ENCODE results near the gene C2orf69.

C2orf69 gene

DNA sequence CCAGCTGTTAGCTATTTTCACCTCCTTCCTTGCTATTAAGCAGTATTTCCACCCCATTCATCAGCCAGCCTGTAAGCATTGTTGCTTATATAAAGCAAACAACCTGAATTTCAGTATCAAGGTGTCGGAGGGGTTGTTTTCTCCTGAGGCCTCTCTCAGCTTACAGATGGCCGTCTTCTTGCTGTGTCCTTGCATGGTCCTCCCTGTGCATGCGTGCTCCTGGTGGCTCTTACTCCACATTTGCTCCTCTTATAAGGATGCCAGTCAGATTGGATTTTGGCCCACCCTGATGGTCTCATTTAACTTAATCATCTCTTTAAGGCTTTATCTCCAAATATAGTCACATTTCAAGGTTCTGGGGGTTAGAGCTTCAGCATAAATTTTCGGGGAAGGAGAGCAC, 46.9 kb downstream of the C2orf69 start:
- H3K4me3 ChIP-seq (ENCODE audit: low read depth, low read length): no peak overlapping the region
- no peak for DNase-seq (ENCODE audit: low read depth)

DNA sequence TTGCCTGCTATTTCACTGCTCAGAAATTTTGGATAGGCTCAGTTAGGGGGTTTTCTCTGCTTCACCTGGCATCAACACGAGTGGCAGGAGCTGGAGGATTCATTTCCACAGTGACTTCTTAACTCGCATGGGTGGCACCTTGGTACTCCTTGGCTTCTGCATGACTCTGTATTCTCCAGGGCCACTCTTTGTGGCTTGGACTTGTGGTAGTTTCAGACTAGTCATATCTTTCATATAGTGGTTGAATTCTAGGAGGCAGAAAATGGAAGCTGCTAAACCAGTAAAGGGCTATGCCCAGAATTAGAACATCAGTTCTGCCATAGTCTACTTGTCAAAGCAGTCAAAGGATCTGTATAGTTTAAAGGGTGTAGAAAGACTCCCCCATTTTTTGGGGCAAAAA, 51.1 kb downstream of the C2orf69 start:
- DNase-seq (ENCODE audit: low read depth): no peak
- H3K4me3 ChIP-seq (ENCODE audit: low read depth, low read length): no peak overlapping the region

DNA sequence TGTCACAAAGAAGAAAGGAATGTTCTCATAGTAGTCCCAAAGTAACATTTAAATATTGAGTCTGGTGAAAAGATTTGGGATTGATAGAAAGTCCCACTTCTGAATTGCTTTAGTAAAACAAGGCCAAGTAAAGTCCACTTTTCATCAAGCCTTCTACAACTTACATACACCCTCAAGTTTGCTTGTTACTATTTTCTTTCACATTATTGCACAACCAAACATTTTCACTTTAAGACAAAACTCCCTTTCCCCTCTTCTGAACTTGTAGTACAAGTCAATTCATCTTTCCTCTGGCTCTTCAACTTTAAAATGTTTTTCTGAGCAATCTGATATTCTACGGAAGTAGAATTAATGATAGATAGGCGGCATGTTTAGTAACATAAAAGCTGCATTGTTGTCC, 55.3 kb downstream of the C2orf69 start:
- DNase-seq (ENCODE audit: low read depth): no peak
- H3K4me3 ChIP-seq (ENCODE audit: low read depth, low read length): no peak overlapping the region

DNA sequence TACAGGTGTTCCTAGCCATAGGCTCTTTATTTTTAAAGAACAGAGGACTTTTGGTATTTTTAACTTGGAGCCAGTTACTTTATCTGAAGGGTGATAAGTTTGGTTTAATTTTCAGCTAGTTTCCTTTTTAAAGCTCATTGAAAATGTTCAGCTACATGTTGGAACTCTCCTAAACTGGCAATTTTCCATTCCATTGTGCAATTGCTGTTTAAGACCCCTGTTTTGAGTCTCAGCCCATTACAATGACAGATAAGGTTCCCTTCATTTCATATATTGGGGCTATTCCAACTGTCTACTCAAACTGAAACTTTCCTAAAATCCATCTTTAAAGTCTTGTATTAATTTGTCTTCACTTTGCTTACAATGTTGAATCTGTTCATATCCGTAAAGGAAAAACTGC, 55.9 kb downstream of the C2orf69 start:
- H3K4me3 ChIP-seq (ENCODE audit: low read depth, low read length): no peak overlapping the region
- no peak for DNase-seq (ENCODE audit: low read depth)

DNA sequence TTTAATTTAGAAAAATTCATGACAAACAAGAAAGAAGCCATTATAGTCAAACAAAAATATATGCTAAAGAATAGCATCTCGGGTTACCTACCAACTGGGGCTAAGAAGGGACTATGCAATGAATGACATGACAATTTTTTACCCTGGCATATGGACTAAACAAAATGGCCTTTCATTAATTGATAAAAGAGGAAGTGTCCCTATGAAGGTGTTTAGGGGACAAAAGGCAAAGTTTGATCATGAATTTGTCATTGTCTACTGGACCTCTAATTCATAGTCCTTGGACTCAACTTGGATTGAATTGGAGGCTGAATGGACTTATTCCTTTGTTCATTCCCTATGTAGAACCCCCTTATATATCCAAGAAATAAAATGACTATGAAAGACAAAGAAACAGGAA, 57.0 kb downstream of the C2orf69 start:
- no peak overlapping the region for H3K4me3 ChIP-seq (ENCODE audit: low read depth, low read length)
- no peak for DNase-seq (ENCODE audit: low read depth)

DNA sequence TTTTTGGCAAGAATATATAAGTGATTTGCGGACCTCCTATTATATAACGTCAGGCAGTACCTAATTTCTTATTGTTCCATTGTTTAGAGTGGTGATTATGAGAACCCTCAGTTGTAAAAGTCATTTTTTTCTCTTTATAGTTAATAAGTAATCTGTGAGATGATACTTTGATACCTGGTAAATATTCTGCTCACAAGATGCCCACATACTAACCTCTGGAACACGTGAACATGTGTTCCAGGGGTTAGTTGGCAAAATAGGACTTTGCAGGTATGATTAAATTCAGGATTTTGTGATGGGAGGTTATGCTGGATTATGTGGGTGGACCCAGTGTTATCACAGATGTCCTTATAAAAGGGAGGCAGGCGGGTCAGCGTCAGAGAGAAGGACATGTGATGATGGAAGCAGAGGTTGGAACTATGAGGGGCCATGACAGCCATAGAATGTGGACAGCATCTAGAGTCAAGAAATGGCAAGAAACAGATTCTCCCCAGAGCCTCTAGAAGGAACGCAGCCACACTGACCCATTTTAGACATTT, 61.1 kb downstream of the C2orf69 start:
- no peak for DNase-seq (ENCODE audit: low read depth)
- no peak overlapping the region for H3K4me3 ChIP-seq (ENCODE audit: low read depth, low read length)

DNA sequence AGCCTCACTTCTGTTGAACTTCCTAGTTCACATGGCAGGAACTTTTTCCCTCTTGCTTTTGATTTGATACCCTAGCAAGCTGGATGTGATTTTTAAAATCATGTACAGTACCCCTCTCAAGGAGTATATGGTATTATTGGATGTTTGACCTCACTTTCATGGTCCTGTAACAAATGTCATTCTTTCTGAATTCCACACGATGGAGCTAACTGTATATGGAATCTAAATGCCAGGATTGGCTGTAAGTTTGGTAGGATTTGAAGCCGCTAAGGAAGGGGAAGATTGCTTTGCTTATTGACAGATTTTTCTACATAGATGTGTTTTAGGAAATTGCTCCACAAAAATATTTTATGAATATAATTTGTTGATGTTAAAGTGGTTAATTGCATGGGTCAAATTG, 62.6 kb downstream of the C2orf69 start:
- no peak overlapping the region for H3K4me3 ChIP-seq (ENCODE audit: low read depth, low read length)
- no peak for DNase-seq (ENCODE audit: low read depth)

DNA sequence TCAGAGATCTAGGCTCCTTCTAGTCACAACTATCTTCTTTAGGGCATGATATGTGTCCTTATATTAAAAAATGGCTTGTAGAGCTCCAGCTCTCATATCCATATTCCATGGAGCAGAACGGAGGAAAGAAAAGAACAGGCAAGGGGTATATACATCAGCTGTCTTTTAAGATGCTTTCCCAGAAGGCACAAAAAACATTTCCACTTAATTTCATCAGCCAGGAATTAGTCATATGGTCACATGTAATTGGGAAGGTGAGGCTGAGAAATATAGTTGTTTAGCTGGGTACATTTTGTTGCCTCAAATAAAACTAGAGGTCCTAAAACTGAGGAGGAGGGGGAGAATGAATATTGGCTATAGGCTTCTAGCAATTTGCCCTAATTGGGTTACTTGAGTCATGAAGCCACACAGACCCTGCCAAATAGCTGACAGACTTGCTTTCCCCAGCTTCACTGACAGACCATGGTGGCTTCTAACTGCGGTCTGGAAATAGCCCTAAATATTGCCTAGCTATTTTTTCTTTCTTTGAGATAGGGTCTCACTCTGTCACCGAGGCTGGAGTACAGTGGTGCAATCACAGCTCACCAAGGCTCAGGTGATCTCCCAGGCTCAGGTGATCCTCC, 64.3 kb downstream of the C2orf69 start:
- no peak for DNase-seq (ENCODE audit: low read depth)
- H3K4me3 ChIP-seq (ENCODE audit: low read depth, low read length): no peak overlapping the region
